Breast epithelium (tissue), 4 donors: ENCODE measurements around the gene NR2F1-AS1. TPM values are rescaled to one million over a fixed set of nuclear protein-coding genes. Genes with fewer than 3 reads are reported as not detected.

ENCODE experiments used
- DNase-seq, 2 donors: peaks; one replicate each; pipeline ENCODE4 v3.0.0-alpha.2; 2019; ENCODE audit warnings: low spot score in 2 of 2
- H3K27ac ChIP-seq, 2 donors: fragments of 200-600 bp; sonication (generic) in 1 of 2; one replicate each; pipeline ENCODE4 v1.5.1; 2016 to 2019; ENCODE audit warnings: mild to moderate bottlenecking in 1 of 2
- H3K27me3 ChIP-seq, 2 donors: fragments of 200-600 bp; sonication (generic) in 1 of 2; one replicate each; pipeline versions ENCODE4 v1.5.1 to v1.6.0; 2017 to 2019; ENCODE audit warnings: control low read depth in 1 of 2, mild to moderate bottlenecking in 1 of 2
- H3K36me3 ChIP-seq: fragments of 200-600 bp; one replicate; pipeline ENCODE4 v1.5.1; 2019
- H3K4me1 ChIP-seq, 2 donors: fragments of 200-600 bp; sonication (generic); one replicate each; pipeline ENCODE4 v1.5.1; 2016 to 2019; ENCODE audit warnings: control low read depth in 1 of 2
- H3K4me3 ChIP-seq, 3 donors: fragments of 200-600 bp; sonication (generic); 1 replicate in 2 of 3; 2 replicates in 1 of 3; pipeline ENCODE4 v1.5.1; 2016 to 2019; ENCODE audit warnings: mild to moderate bottlenecking in 3 of 3, moderate library complexity in 2 of 3
- H3K9me3 ChIP-seq, 2 donors: fragments of 200-600 bp; sonication (generic) in 1 of 2; one replicate each; pipeline ENCODE4 v1.5.1; 2016 to 2019; ENCODE audit warnings: control low read depth in 1 of 2
- POLR2A ChIP-seq: fragments of 450-650 bp; IDR thresholded peaks from one replicate; pipeline ENCODE4 v1.6.1; 2016; ENCODE audit warnings: antibody characterized with exemption, mild to moderate bottlenecking, moderate library complexity
- POLR2AphosphoS5 ChIP-seq, 3 donors: sonication (generic); formaldehyde crosslinking; IDR thresholded peaks; one replicate each; pipeline ENCODE4 v1.6.1; 2017; ENCODE audit warnings: antibody characterized with exemption in 3 of 3
- intact Hi-C: fragments of 100-400 bp; cut with DNase I; formaldehyde crosslinking; loops from one replicate; pipeline ENCODE4 v1.15.1; 2023; ENCODE audit warnings: low total_unique reads
- total RNA-seq, 3 donors: library from RNA; depleted of rRNA; stranded (reverse); fragments of >200 nt; gene quantifications; one replicate each; pipeline ENCODE4 v1.1.0, GENCODE V29; 2016
- TF ChIP-seq, protein P1 (sequence below), 3 donors: fragments of 450-650 bp; IDR thresholded peaks; one replicate each; pipeline ENCODE4 v1.5.1; 2016 to 2017; ENCODE audit warnings: antibody characterized with exemption in 3 of 3, mild to moderate bottlenecking in 3 of 3, moderate library complexity in 3 of 3

The NR2F1-AS1 gene
- total RNA-seq, 3 donors from 2014 or later, result 7.0 to 17.4 (median 15.2) TPM

DNA sequence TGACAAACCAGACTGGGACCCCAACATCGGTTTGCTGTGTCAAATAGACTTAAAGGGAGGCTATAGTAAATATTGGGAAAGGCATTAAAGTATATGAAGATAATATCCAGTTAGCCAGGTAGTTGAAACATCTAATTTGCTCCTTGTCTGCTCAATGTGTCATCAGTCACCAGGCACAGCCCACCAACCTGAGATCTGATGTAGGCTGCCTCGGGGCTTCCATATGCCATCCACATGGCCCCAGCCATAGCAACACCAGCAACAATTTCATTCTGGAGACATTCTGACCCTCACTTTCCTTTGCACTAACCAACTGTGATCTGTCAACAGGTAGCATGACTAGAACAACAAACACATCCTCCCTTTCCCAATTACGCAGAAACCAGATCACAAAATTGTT is 196.0 kb downstream of the NR2F1-AS1 start:
- DNase-seq, result no peak
- Histone ChIP-seq H3K9me3 (peaks cover 0 to 5% of the 10 kb centered on the region in 2 donors), H3K27me3 (no peaks in the 10 kb centered on the region), H3K4me1 (no peaks in the 10 kb centered on the region), H3K4me3 (no peak overlapping the region), H3K27ac (no peak overlapping the region), H3K36me3 (no peaks in the 10 kb centered on the region)
- TF ChIP-seq, protein P1, sequence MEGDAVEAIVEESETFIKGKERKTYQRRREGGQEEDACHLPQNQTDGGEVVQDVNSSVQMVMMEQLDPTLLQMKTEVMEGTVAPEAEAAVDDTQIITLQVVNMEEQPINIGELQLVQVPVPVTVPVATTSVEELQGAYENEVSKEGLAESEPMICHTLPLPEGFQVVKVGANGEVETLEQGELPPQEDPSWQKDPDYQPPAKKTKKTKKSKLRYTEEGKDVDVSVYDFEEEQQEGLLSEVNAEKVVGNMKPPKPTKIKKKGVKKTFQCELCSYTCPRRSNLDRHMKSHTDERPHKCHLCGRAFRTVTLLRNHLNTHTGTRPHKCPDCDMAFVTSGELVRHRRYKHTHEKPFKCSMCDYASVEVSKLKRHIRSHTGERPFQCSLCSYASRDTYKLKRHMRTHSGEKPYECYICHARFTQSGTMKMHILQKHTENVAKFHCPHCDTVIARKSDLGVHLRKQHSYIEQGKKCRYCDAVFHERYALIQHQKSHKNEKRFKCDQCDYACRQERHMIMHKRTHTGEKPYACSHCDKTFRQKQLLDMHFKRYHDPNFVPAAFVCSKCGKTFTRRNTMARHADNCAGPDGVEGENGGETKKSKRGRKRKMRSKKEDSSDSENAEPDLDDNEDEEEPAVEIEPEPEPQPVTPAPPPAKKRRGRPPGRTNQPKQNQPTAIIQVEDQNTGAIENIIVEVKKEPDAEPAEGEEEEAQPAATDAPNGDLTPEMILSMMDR (IDR thresholded peaks at IDR 0.05), result no peak
- TF ChIP-seq POLR2AphosphoS5 (IDR thresholded peaks at IDR 0.05), result no peak
- intact Hi-C loops, result no loop called here

DNA sequence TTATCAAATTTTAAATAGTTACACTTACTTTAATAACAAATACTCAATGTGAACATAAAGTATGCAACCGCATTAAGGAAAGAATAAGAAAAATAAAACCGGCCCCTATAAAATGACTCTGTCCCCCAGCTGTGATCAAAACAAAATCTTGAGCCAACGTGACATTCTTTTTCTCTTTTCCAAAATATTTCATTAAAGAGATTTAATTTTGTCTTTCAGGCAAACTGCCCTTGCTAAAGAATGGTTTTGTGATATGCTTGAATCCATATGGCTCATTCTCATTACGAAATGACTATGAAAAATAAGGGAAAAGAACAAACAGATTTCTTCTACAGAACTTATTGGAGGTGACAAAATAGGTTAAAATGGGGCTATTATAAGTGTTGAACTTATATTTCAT is 197.0 kb downstream of the NR2F1-AS1 start:
- TF ChIP-seq POLR2A (no peak), POLR2AphosphoS5 (IDR thresholded peaks at IDR 0.05) (no peak)
- TF ChIP-seq, protein P1 (IDR thresholded peaks at IDR 0.05), result no peak
- intact Hi-C loops, result no loop called here
- Histone ChIP-seq H3K36me3 (no peaks in the 10 kb centered on the region), H3K4me3 (no peak overlapping the region), H3K4me1 (no peaks in the 10 kb centered on the region), H3K27me3 (no peaks in the 10 kb centered on the region), H3K9me3 (peaks cover 0 to 5% of the 10 kb centered on the region in 2 donors), H3K27ac (no peak overlapping the region)
- DNase-seq, result no peak

DNA sequence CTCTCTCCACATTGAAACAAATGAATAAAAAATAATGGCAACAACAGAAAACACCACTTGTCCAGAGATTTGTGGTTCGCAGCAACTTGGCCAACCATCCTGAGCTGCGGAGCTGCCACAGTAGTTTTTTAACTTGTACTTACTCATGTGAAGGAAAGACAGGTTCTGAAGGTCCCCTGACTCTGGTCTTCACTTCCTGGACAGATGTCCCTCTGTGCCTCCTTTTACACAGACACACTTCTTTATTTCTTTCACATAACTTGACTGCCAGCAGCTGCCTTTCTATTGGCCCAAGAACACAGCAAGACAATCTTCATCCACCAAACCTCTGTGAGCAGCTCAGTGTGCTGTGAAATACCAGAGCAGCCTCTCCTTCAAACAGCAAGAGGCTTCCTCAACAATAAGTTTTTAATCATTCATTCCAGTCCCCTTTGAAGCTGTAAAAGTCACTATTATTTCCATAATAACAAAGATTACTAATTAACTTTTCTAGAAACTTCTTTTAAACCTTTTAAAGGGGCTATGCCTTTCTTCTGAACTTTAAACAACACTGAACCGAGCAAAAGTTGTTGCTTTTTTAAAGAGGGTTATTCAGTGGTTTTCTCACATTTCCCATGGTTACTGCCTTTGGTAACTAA is 198.7 kb downstream of the NR2F1-AS1 start:
- no peak for TF ChIP-seq POLR2A
- TF ChIP-seq, protein P1 (IDR thresholded peaks at IDR 0.05), result no peak
- TF ChIP-seq POLR2AphosphoS5 (IDR thresholded peaks at IDR 0.05), result no peak
- intact Hi-C loops, result no loop called here
- H3K4me3 ChIP-seq, result no peak overlapping the region
- no peak overlapping the region for H3K27ac ChIP-seq
- H3K4me1 ChIP-seq, result no peaks in the 10 kb centered on the region
- H3K27me3 ChIP-seq, result no peaks in the 10 kb centered on the region
- peaks cover 0 to 5% of the 10 kb centered on the region in 2 donors for H3K9me3 ChIP-seq
- DNase-seq, result no peak
- H3K36me3 ChIP-seq, result no peaks in the 10 kb centered on the region

DNA sequence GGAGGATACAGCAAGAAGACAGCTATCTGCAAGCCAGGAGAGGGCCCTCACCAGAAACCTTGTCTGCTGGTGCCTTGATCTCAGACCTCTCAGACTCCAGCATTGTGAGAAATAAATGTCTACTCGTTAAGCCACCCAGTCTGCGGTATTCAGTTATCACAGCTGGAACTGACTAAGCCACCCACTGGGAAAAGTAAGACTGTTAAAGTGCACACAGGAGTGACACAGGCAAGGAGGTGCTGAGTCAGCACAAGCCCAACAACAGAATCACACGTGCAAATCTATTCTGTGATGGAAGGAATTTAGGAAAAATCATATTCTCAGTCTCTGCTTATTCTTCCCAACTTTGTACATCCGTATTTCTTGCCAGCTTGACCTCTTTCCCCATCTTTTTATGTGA is 200.0 kb downstream of the NR2F1-AS1 start:
- no peak overlapping the region for H3K4me3 ChIP-seq
- intact Hi-C loops, result no loop called here
- no peak overlapping the region for H3K27ac ChIP-seq
- no peaks in the 10 kb centered on the region for H3K36me3 ChIP-seq
- no peaks in the 10 kb centered on the region for H3K4me1 ChIP-seq
- TF ChIP-seq, protein P1 (IDR thresholded peaks at IDR 0.05), result no peak
- TF ChIP-seq POLR2AphosphoS5 (IDR thresholded peaks at IDR 0.05) (no peak), POLR2A (no peak)
- DNase-seq, result no peak
- H3K9me3 ChIP-seq, result peaks cover 0 to 5% of the 10 kb centered on the region in 2 donors
- H3K27me3 ChIP-seq, result no peaks in the 10 kb centered on the region

DNA sequence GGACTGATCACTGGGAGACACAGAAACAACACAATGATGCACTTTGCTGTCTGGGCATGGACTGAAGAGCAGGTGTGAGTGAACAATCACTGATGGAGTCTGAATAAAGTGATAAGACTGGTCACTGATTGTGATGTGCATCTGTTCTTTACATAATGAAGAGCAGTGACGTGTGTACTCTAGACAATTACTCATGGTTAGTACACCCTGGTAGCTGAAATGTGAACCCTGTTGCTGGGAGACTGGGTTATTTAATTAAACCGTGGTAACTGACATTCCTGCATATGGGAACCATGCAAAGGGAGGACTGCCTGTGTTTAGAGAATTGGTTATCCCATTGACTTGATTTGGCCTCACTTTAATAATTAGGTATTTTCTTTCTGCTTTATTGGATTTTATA is 202.9 kb downstream of the NR2F1-AS1 start:
- Histone ChIP-seq H3K36me3 (no peaks in the 10 kb centered on the region), H3K4me1 (no peaks in the 10 kb centered on the region), H3K27me3 (no peaks in the 10 kb centered on the region), H3K4me3 (no peak overlapping the region), H3K9me3 (peaks cover 0 to 5% of the 10 kb centered on the region in 2 donors), H3K27ac (no peak overlapping the region)
- no peak for TF ChIP-seq POLR2AphosphoS5 (IDR thresholded peaks at IDR 0.05)
- TF ChIP-seq POLR2A, result no peak
- TF ChIP-seq, protein P1 (IDR thresholded peaks at IDR 0.05), result no peak
- DNase-seq, result no peak
- intact Hi-C loops, result no loop called here
